Esophagus muscularis mucosa (tissue), 3 donors: ENCODE data around the gene SRSF12.

Source experiments
- POLR2A ChIP-seq: fragments of 450-650 bp; IDR thresholded peaks from one replicate; pipeline ENCODE4 v1.6.1; 2017; ENCODE audit warnings: antibody characterized with exemption, moderate library complexity, mild to moderate bottlenecking, low read depth
- POLR2AphosphoS5 ChIP-seq, 2 donors: sonication (generic); formaldehyde crosslinking; IDR thresholded peaks; one replicate each; pipeline ENCODE4 v1.6.1; 2017; ENCODE audit warnings: antibody characterized with exemption in 2 of 2
- TF ChIP-seq, protein P1 (sequence below), 3 experiments: fragments of 200-600 bp in 2 of 3; fragments of 450-650 bp in 1 of 3; sonication (generic) in 2 of 3; IDR thresholded peaks; one replicate each; pipeline ENCODE4 v1.5.1; 2017 to 2019; ENCODE audit warnings: antibody characterized with exemption in 3 of 3, mild to moderate bottlenecking in 2 of 3, moderate library complexity in 1 of 3

DNA sequence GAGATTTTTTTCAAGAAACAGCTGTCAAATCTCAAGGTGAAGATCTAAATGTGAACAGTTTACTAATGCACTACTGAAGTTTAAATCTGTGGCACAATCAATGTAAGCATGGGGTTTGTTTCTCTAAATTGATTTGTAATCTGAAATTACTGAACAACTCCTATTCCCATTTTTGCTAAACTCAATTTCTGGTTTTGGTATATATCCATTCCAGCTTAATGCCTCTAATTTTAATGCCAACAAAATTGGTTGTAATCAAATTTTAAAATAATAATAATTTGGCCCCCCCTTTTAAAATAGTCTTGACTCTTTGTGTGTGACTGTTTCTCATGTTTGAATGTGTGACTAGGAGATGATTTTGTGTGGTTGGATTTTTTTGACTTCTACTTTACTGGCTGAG is 33.3 kb downstream of the SRSF12 start:
- TF ChIP-seq, protein P1, sequence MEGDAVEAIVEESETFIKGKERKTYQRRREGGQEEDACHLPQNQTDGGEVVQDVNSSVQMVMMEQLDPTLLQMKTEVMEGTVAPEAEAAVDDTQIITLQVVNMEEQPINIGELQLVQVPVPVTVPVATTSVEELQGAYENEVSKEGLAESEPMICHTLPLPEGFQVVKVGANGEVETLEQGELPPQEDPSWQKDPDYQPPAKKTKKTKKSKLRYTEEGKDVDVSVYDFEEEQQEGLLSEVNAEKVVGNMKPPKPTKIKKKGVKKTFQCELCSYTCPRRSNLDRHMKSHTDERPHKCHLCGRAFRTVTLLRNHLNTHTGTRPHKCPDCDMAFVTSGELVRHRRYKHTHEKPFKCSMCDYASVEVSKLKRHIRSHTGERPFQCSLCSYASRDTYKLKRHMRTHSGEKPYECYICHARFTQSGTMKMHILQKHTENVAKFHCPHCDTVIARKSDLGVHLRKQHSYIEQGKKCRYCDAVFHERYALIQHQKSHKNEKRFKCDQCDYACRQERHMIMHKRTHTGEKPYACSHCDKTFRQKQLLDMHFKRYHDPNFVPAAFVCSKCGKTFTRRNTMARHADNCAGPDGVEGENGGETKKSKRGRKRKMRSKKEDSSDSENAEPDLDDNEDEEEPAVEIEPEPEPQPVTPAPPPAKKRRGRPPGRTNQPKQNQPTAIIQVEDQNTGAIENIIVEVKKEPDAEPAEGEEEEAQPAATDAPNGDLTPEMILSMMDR (IDR thresholded peaks at IDR 0.05), result no peak
- TF ChIP-seq POLR2A, result no peak
- TF ChIP-seq POLR2AphosphoS5 (IDR thresholded peaks at IDR 0.05), result no peak
